Liver (tissue), 9 donors: ENCODE results near the gene TRIM8. TPM values are rescaled to one million over a fixed set of nuclear protein-coding genes. Genes with fewer than 3 reads are reported as not detected.

Experiments used
- DNase-seq: peaks from one replicate; pipeline ENCODE4 v3.0.0-alpha.2; 2017; ENCODE audit warnings: low spot score
- H3K27ac ChIP-seq, 2 donors: one replicate each; pipeline ENCODE4 v1.7.0; 2013; ENCODE audit warnings: inconsistent platforms in 2 of 2, low read length in 2 of 2, control low read depth in 1 of 2, low read depth in 1 of 2, mild to moderate bottlenecking in 1 of 2
- H3K27me3 ChIP-seq, 4 donors: one replicate each; pipeline versions ENCODE4 v1.6.1 to v1.7.0; 2013; ENCODE audit warnings: low read length in 3 of 4, inconsistent platforms in 1 of 4, mild to moderate bottlenecking in 1 of 4, moderate library complexity in 1 of 4; ENCODE audit not compliant: control insufficient read depth in 4 of 4, insufficient read depth in 4 of 4
- H3K36me3 ChIP-seq, 4 donors: one replicate each; pipeline versions ENCODE4 v1.6.1 to v1.7.0; 2013; ENCODE audit warnings: low read length in 3 of 4, mild to moderate bottlenecking in 3 of 4, low read depth in 1 of 4, moderate library complexity in 1 of 4; ENCODE audit not compliant: control insufficient read depth in 4 of 4, insufficient read depth in 3 of 4
- H3K4me1 ChIP-seq, 4 donors: one replicate each; pipeline versions ENCODE4 v1.6.1 to v1.7.0; 2013; ENCODE audit warnings: low read length in 3 of 4, mild to moderate bottlenecking in 3 of 4, moderate library complexity in 1 of 4; ENCODE audit not compliant: control insufficient read depth in 4 of 4, insufficient read depth in 4 of 4
- H3K4me3 ChIP-seq, 3 donors: one replicate each; pipeline versions ENCODE4 v1.6.1 to v1.7.0; 2013; ENCODE audit warnings: low read length in 3 of 3, control low read depth in 1 of 3, low read depth in 1 of 3, mild to moderate bottlenecking in 1 of 3
- H3K9ac ChIP-seq, 2 donors: one replicate each; pipeline ENCODE4 v1.7.0; 2013; ENCODE audit warnings: low read length in 2 of 2, mild to moderate bottlenecking in 2 of 2, moderate library complexity in 2 of 2, control low read depth in 1 of 2, low read depth in 1 of 2
- H3K9me3 ChIP-seq, 4 donors: one replicate each; pipeline versions ENCODE4 v1.6.1 to v1.7.0; 2013; ENCODE audit warnings: low read length in 3 of 4; ENCODE audit not compliant: control insufficient read depth in 4 of 4
- EGR1 ChIP-seq, 2 donors: IDR thresholded peaks; 2 replicates each; pipeline ENCODE4 v1.6.1; 2016 to 2018; ENCODE audit warnings: antibody characterized with exemption in 2 of 2, low read depth in 2 of 2
- FOXA1 ChIP-seq: IDR thresholded peaks from 2 replicates; pipeline ENCODE4 v1.6.1; 2016; ENCODE audit warnings: antibody characterized with exemption
- FOXA2 ChIP-seq: IDR thresholded peaks from 2 replicates; pipeline ENCODE4 v1.6.1; 2016; ENCODE audit warnings: antibody characterized with exemption
- GABPA ChIP-seq, 2 donors: IDR thresholded peaks in 1 of 2; conservative IDR thresholded peaks in 1 of 2; 2 replicates each; pipeline ENCODE4 v1.6.1; 2016; ENCODE audit warnings: antibody characterized with exemption in 2 of 2, mild to moderate bottlenecking in 1 of 2, moderate library complexity in 1 of 2
- HNF4A ChIP-seq, 2 donors: conservative IDR thresholded peaks; 2 replicates each; pipeline ENCODE4 v1.6.1; 2016; ENCODE audit warnings: antibody characterized with exemption in 2 of 2, mild to moderate bottlenecking in 2 of 2
- HNF4G ChIP-seq: IDR thresholded peaks from 2 replicates; pipeline ENCODE4 v1.6.1; 2016; ENCODE audit warnings: antibody characterized with exemption
- JUND ChIP-seq, 2 donors: IDR thresholded peaks; 2 replicates each; pipeline ENCODE4 v1.6.1; 2016; ENCODE audit warnings: antibody characterized with exemption in 2 of 2
- MAX ChIP-seq: IDR thresholded peaks from 2 replicates; pipeline ENCODE4 v1.6.1; 2016; ENCODE audit warnings: antibody characterized with exemption
- NR2F2 ChIP-seq: IDR thresholded peaks from 2 replicates; pipeline ENCODE4 v1.6.1; 2016; ENCODE audit warnings: antibody characterized with exemption
- RAD21 ChIP-seq, 2 donors: IDR thresholded peaks; 2 replicates each; pipeline ENCODE4 v1.6.1; 2016; ENCODE audit warnings: antibody characterized with exemption in 2 of 2, mild to moderate bottlenecking in 2 of 2
- RXRA ChIP-seq, 2 donors: IDR thresholded peaks; 2 replicates each; pipeline ENCODE4 v1.6.1; 2017 to 2018; ENCODE audit warnings: antibody characterized with exemption in 2 of 2, mild to moderate bottlenecking in 1 of 2
- SP1 ChIP-seq: IDR thresholded peaks from 2 replicates; pipeline ENCODE4 v1.6.1; 2018; ENCODE audit warnings: antibody characterized with exemption, mild to moderate bottlenecking
- TAF1 ChIP-seq: conservative IDR thresholded peaks from 2 replicates; pipeline ENCODE4 v1.6.1; 2016; ENCODE audit warnings: antibody characterized with exemption, mild to moderate bottlenecking
- WGBS: extraction: QIAGEN DNeasy Blood & Tissue Kit; methylation state at CpG from one replicate; pipeline ENCODE4 v1.1.7; 2013; 5-methylcytosine and 5-hydroxymethylcytosine counted together
- polyA plus RNA-seq, 2 donors: library from polyadenylated mRNA; stranded (reverse) in 1 of 2; unstranded in 1 of 2; fragments of 200-250 nt in 1 of 2; fragments of >200 nt in 1 of 2; fragmentation: Nextera tagmentation in 1 of 2; extraction: Ambion mirVana in 1 of 2; gene quantifications; one replicate each; pipeline versions ENCODE4 v1.2.1 to v1.2.3, GENCODE V29; 2013 to 2015
- total RNA-seq, 2 donors: library from RNA; depleted of rRNA; stranded (reverse); fragments of >200 nt; gene quantifications; one replicate each; pipeline ENCODE4 v1.2.3, GENCODE V29; 2014
- TF ChIP-seq, protein P1 (sequence below): IDR thresholded peaks from 2 replicates; pipeline ENCODE4 v1.6.1; 2016; ENCODE audit warnings: antibody characterized with exemption
- TF ChIP-seq, protein P2 (sequence below): fragments of 150-350 bp; IDR thresholded peaks from 2 replicates; pipeline ENCODE4 v1.5.1; 2017; ENCODE audit warnings: improper control_type of control experiment, low read depth, low read length; ENCODE audit not compliant: missing input control
- TF ChIP-seq, protein P3 (sequence below): IDR thresholded peaks from 2 replicates; pipeline ENCODE4 v1.6.1; 2016; ENCODE audit warnings: antibody characterized with exemption, mild to moderate bottlenecking
- TF ChIP-seq, protein P4 (sequence below): IDR thresholded peaks from 2 replicates; pipeline ENCODE4 v1.6.1; 2016; ENCODE audit warnings: antibody characterized with exemption
- donor health status: healthy.
- donor health status: healthy.
- donor health status: healthy.
- donor health status: healthy.
- donor health status: healthy.

Gene TRIM8
- total and polyA plus RNA-seq, 4 donors = 15.8 to 45.3 (median 30.6) TPM

GRCh38 chr10:102627291-102627735 lies 17.0 kb upstream of the TRIM8 start:
- H3K4me3 ChIP-seq = no peak overlapping the region
- TF ChIP-seq GABPA (IDR thresholded peaks at IDR 0.05 in 1 of 2, conservative IDR thresholded peaks at IDR 0.05 in 1 of 2) = no peak
- TF ChIP-seq JUND (IDR thresholded peaks at IDR 0.05) = no peak
- TF ChIP-seq FOXA1 = no peak
- TF ChIP-seq HNF4A (conservative IDR thresholded peaks at IDR 0.05) = no peak
- TF ChIP-seq HNF4G = no peak
- TF ChIP-seq NR2F2 = no peak
- no peak for TF ChIP-seq TAF1
- no peak for TF ChIP-seq RAD21 (IDR thresholded peaks at IDR 0.05)
- TF ChIP-seq MAX = no peak
- no peak for TF ChIP-seq RXRA (IDR thresholded peaks at IDR 0.05)
- TF ChIP-seq, protein P1, sequence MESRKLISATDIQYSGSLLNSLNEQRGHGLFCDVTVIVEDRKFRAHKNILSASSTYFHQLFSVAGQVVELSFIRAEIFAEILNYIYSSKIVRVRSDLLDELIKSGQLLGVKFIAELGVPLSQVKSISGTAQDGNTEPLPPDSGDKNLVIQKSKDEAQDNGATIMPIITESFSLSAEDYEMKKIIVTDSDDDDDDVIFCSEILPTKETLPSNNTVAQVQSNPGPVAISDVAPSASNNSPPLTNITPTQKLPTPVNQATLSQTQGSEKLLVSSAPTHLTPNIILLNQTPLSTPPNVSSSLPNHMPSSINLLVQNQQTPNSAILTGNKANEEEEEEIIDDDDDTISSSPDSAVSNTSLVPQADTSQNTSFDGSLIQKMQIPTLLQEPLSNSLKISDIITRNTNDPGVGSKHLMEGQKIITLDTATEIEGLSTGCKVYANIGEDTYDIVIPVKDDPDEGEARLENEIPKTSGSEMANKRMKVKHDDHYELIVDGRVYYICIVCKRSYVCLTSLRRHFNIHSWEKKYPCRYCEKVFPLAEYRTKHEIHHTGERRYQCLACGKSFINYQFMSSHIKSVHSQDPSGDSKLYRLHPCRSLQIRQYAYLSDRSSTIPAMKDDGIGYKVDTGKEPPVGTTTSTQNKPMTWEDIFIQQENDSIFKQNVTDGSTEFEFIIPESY = no peak
- no peak for TF ChIP-seq SP1
- TF ChIP-seq, protein P2, sequence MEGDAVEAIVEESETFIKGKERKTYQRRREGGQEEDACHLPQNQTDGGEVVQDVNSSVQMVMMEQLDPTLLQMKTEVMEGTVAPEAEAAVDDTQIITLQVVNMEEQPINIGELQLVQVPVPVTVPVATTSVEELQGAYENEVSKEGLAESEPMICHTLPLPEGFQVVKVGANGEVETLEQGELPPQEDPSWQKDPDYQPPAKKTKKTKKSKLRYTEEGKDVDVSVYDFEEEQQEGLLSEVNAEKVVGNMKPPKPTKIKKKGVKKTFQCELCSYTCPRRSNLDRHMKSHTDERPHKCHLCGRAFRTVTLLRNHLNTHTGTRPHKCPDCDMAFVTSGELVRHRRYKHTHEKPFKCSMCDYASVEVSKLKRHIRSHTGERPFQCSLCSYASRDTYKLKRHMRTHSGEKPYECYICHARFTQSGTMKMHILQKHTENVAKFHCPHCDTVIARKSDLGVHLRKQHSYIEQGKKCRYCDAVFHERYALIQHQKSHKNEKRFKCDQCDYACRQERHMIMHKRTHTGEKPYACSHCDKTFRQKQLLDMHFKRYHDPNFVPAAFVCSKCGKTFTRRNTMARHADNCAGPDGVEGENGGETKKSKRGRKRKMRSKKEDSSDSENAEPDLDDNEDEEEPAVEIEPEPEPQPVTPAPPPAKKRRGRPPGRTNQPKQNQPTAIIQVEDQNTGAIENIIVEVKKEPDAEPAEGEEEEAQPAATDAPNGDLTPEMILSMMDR = no peak
- TF ChIP-seq, protein P3, sequence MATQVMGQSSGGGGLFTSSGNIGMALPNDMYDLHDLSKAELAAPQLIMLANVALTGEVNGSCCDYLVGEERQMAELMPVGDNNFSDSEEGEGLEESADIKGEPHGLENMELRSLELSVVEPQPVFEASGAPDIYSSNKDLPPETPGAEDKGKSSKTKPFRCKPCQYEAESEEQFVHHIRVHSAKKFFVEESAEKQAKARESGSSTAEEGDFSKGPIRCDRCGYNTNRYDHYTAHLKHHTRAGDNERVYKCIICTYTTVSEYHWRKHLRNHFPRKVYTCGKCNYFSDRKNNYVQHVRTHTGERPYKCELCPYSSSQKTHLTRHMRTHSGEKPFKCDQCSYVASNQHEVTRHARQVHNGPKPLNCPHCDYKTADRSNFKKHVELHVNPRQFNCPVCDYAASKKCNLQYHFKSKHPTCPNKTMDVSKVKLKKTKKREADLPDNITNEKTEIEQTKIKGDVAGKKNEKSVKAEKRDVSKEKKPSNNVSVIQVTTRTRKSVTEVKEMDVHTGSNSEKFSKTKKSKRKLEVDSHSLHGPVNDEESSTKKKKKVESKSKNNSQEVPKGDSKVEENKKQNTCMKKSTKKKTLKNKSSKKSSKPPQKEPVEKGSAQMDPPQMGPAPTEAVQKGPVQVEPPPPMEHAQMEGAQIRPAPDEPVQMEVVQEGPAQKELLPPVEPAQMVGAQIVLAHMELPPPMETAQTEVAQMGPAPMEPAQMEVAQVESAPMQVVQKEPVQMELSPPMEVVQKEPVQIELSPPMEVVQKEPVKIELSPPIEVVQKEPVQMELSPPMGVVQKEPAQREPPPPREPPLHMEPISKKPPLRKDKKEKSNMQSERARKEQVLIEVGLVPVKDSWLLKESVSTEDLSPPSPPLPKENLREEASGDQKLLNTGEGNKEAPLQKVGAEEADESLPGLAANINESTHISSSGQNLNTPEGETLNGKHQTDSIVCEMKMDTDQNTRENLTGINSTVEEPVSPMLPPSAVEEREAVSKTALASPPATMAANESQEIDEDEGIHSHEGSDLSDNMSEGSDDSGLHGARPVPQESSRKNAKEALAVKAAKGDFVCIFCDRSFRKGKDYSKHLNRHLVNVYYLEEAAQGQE = no peak
- peak overlapping the region in 1 of 2 donors; percentile 36 for H3K9ac ChIP-seq
- DNase-seq = no peak
- no peaks in the 10 kb centered on the region for H3K9me3 ChIP-seq
- peaks cover 11 to 26% (median 16%) of the 10 kb centered on the region in 4 donors for H3K4me1 ChIP-seq
- peak overlapping the region; percentile 84 to 95 for H3K27ac ChIP-seq
- H3K27me3 ChIP-seq = no peaks in the 10 kb centered on the region
- 82% methylated on average over 12 of the region's 12 CpGs for WGBS
- peaks cover 0 to 9% (median 0%) of the 10 kb centered on the region in 4 donors for H3K36me3 ChIP-seq

DNA sequence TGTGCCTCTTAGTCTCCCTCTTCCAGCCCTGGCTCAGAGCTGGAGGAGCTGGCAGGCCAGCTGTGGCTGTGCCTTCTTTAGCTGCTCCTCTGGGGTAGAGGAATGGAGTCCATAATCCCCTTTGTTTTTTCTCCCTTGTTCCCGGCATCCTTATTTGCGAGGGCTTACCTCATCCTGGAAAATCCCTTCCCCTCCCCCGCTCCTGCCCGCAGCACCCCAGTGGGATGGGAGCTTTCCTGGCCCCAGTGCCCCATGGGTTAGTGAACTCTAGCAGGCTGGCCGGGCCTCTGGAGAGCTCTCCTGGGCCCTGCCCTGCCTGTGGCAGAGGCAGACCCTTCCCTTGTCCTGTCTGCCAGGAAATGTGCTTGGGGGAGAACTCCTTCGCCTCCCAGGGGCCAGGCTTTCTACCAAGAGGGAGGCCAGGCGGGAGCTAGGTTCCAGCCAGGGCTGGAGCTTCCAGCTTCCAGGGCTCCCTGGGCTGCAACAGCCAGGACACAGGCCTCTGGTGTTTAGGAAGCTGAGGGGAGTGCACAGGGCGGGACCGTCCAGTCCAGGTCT lies 16.5 kb upstream of the TRIM8 start:
- Histone ChIP-seq H3K9me3 (no peaks in the 10 kb centered on the region), H3K27ac (peak overlapping the region; percentile 84 to 95), H3K4me1 (peaks cover 11 to 31% (median 19%) of the 10 kb centered on the region in 4 donors), H3K27me3 (no peaks in the 10 kb centered on the region), H3K36me3 (peaks cover 0 to 9% (median 0%) of the 10 kb centered on the region in 4 donors), H3K4me3 (no peak overlapping the region), H3K9ac (peak overlapping the region in 1 of 2 donors; percentile 36)
- WGBS = 45% methylated on average over 9 of the region's 9 CpGs
- peak; percentile 61 for DNase-seq
- TF ChIP-seq FOXA2 (no peak), HNF4A (conservative IDR thresholded peaks at IDR 0.05) (peak; percentile 55 to 59), SP1 (peak; percentile 92), EGR1 (IDR thresholded peaks at IDR 0.05; ENCODE audit: low read depth in 2 of 2) (no peak), NR2F2 (peak; percentile 41), RXRA (IDR thresholded peaks at IDR 0.05) (peak; percentile 99 to 100)
- TF ChIP-seq, protein P3 = no peak
- TF ChIP-seq, protein P1 = no peak
- TF ChIP-seq, protein P4, sequence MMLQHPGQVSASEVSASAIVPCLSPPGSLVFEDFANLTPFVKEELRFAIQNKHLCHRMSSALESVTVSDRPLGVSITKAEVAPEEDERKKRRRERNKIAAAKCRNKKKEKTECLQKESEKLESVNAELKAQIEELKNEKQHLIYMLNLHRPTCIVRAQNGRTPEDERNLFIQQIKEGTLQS = peak; percentile 74
